SK-MEL-5 (cell line): ENCODE data around the gene OR1K1. TPM values are rescaled to one million over a fixed set of nuclear protein-coding genes. Genes with fewer than 3 reads are reported as not detected.
"Not testable (repeated sequence)": the region's sequence is repeated elsewhere in the genome, so short reads cannot be mapped to it uniquely, and the experiment has no call there.

Experiments
- DNase-seq: peaks from one replicate; pipeline ENCODE4 v3.0.0-alpha.2; 2016; ENCODE audit warnings: low read depth, low spot score
- in situ Hi-C: cut with HindIII; loops from 2 replicates; pipeline ENCODE4 v1.10.0; 2016; ENCODE audit warnings: low sequenced_read_pairs, high pct_unique_total_duplicates, low pct_unique_long_range_greater_than_20kb
- total RNA-seq: library from RNA; depleted of rRNA; stranded (reverse); fragments of >200 nt; shearing (Covaris generic); gene quantifications from 2 replicates; pipeline ENCODE4 v1.2.3, GENCODE V29; 2014

The OR1K1 gene
- total RNA-seq, 1 experiment from 2014 or later: not detected

- no peak for DNase-seq
Observed at GRCh38 chr9:122808141-122808540, 8.2 kb downstream of the OR1K1 start.

GRCh38 chr9:122809261-122809660 lies 9.3 kb downstream of the OR1K1 start:
- in situ Hi-C loops, DNase-seq: not testable (repeated sequence)

More at GRCh38 chr9:122808141-122808540, 8.2 kb downstream of the OR1K1 start:
- in situ Hi-C loops: no loop called here

- in situ Hi-C loops: no loop called here
- DNase-seq: peak; percentile 87
Observed at GRCh38 chr9:122810306-122810946, 10.5 kb downstream of the OR1K1 start.

DNA sequence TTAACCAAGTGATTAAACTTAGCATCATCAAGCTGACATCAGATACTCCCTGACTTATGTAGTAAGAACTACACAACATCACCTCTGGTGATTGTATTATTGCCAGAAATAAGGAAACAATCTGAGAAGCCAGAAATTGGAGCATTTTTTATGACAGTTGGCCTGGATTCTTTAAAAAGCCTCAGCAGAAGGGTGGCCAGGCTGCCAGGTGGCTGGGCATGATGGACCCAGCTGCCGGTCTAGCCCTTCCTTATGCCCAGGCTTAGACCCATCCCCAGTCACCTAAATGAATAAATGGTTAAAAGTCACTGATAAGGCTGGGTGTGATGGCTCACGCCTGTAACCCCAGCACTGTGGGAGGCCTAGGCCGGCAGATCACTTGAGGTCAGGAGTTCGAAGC lies 12.8 kb downstream of the OR1K1 start:
- no peak for DNase-seq
- in situ Hi-C loops: no loop called here

- in situ Hi-C loops: no loop called here
- no peak for DNase-seq
Observed at GRCh38 chr9:122814545-122814944, 14.6 kb downstream of the OR1K1 start.

GRCh38 chr9:122815544-122815943 lies 15.6 kb downstream of the OR1K1 start:
- in situ Hi-C loops: no loop called here
- DNase-seq: no peak

DNA sequence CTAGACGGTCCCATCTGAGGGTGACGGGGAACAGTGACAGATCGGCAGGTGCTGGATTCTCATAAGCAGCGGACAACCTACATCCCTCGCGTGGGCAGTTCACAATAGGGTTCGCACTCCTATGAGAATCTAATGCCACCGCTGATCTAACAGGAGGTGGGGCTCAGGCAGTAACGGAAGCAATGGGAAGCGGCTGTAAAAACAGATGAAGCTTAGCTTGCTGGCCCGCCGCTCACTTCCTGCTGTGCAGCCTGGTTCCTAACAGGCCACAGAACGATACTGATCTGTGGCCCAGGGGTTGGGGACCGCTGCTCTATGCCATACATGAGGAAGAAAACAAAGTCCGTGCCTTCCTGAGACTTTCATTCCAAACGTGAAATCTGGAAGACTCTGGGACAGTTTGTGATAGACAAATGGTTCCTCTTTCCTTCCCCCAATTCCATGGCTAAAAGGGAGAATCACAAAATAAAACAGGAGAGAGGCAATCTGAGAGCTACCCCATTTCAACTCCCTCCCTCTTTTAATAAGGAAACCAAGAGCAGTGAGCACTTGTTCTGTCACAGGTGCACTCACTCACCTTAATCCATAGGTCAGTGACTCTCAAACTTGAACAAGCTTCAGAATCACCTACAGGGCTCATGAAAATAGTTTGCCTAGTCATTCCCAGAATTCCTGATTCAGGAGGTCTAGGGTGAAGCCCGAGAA lies 16.4 kb downstream of the OR1K1 start:
- no peak for DNase-seq
- in situ Hi-C loops: no loop called here

GRCh38 chr9:122819326-122819725 lies 19.4 kb downstream of the OR1K1 start:
- in situ Hi-C loops: no loop called here
- DNase-seq: no peak

DNA sequence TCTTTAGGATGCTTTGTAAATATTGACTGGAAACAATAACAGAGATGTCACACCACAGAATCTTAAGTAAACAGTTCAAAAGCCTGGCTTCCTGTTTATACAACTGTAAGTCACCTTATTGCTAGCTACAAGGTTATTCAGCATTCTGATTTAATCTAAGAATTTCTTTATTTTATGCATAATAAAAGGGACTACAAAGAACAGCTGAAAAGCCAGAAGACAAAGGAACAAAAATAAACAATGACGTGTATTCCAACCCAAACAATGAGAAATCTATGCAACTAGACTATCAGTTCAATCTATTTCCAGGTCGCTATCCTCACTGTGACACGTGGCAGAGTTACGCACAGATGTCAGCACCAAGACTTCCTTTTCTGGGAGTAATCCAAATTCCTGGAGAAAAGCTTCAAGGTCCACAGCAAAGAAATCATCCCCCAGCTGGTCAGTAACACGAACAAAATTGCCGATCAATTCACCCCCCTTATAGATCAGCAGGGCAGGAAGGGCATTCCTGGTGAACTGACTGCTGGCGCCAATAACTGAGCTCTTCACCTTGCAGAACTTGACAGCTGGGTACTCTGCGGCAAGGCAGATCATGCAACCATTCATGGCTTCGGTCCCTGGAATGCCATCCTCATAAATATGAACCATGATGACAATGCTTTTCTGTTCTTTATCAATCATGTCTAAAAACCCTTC lies 20.0 kb downstream of the OR1K1 start:
- in situ Hi-C loops: no loop called here
- DNase-seq: no peak

DNA sequence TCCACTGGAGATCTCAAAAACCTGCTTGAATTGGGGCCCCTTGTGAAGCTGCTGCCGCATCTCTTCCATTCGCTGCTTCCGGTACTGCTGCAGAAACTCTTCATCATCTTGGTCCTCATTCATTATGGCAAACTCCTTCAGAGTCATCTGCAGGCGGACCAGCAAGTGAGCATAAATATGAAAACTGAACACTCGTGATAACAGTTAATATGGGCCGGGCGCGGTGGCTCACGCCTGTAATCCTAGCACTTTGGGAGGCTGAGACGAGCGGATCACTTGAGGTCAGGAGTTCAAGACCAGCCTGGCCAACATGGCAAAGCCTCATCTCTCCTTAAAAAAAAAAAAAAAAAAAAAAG lies 20.5 kb downstream of the OR1K1 start:
- DNase-seq: no peak
- in situ Hi-C loops: no loop called here

DNA sequence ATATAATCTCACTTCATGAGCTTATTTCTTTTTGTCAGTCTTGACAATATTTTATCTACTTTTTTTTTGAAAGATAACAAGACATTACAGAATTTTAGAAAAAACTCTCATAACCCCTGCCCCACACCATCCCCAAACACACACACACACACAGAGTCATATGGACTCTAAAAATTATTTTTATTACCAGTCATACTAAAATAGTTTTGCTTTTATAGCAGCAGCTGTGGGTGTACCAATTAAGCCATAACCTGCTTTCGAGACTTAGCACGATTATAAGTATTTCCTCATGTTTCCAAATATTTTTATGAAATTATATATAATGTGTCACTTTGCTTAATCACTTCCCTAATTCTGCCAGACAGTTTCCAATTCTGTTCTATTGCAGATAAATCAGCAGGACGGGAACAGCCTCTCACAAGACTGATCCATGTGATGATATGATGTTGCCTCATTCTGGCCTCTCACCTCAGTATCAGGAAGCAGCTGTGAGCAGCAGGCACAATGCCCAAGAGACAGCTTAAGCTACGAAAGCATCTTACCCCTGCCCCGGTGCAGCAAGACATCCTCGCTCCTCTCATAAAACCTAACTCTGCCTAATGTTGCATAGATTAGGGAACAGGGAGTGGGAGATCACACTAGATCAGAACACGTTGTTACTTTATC lies 21.5 kb downstream of the OR1K1 start:
- DNase-seq: no peak
- in situ Hi-C loops: no loop called here

DNA sequence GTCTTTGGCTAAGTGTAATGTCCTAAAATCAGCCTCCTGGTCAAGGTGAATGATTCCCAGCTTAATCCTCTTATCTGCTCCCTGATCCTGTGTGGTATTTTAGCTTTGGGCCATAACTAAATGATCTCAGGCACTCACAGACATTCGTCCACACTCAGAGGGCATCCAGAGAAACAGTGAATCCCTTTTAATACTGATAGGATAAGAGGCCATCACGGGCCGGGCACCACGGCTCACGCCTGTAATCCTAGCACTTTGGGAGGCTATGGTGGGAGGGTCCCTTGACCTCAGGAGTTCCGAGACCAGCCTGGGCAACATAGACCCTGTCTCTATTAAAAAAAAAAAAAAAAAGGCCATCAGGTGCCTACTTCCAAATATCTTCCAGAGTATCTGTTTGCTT lies 22.1 kb downstream of the OR1K1 start:
- in situ Hi-C loops: no loop called here
- no peak for DNase-seq

GRCh38 chr9:122822938-122823337 lies 23.0 kb downstream of the OR1K1 start:
- no peak for DNase-seq
- in situ Hi-C loops: no loop called here

- in situ Hi-C loops: no loop called here
- DNase-seq: no peak
Observed at GRCh38 chr9:122827761-122828093, 27.8 kb downstream of the OR1K1 start.

DNA sequence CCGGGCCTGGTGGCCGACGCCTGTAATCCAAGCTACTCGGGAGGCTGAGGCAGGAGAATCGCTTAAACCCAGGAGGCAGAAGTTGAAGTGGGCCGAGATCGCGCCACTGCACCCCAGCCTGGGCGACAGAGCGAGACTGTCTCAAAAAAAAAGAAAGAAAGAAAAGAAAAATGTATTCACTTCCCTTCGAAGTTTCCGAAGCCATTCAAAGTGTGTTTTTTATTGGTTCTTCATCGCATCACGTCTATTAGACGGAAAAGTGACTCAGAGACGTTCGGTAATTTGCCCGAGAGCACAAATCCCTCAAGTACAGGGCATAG lies 29.0 kb downstream of the OR1K1 start:
- DNase-seq, in situ Hi-C loops: not testable (repeated sequence)

DNA sequence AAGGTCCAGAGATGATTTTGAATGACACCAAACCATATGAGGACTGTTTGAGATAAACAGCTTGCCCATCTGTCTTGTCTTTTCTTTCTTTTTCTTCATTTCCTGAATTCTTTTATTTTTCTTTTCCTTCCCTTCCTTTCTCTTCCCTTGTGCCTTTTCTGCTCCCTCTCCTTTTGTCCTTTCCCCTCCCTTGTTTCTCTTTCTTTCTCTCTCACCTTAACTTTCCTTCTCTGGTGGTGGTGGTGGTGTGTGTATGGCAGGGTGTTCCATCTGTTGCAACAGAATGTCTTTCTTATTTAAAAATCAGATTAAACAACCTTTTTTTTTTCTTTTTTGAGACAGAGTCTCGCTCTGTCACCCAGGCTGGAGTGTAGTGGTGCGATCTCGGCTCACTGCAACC lies 32.3 kb downstream of the OR1K1 start:
- no peak for DNase-seq
- in situ Hi-C loops: no loop called here

DNA sequence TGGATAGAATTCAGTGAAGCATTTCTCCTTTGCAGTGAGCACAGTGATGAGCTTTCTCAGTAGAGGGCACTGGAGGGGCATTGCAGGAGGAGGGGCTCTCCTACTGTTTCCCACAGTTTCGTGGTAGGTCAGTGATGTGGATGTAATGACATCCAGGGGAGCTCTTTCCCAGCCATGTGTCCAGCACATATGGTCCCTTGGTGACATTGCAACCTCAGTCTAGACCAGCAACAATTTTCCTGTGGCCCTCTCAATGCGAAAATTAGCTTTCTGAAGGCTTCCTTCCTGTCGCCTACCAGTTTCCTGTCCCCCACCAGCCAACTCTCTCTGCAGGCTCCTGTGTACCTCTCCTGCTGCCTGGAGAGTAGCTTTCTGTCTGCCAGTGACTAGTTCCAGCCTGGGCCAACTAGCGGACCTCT lies 35.4 kb downstream of the OR1K1 start:
- in situ Hi-C loops: no loop called here
- peak; percentile 16 for DNase-seq

- no peak for DNase-seq
- in situ Hi-C loops: no loop called here
Observed at GRCh38 chr9:122837266-122837850, 37.4 kb downstream of the OR1K1 start.
